GM23338 (cell line): ENCODE data around the gene INTS2. TPM values are rescaled to one million over a fixed set of nuclear protein-coding genes. Genes with fewer than 3 reads are reported as not detected.

Experiments used
- ATAC-seq: fragments of 200-7000 bp; cut with Tn5 transposase; 3 replicates; pipeline ENCODE4 v1.9.1; 2020
- DNase-seq: peaks from one replicate; pipeline ENCODE4 v3.0.0-alpha.2; 2015; ENCODE audit warnings: low spot score
- H2AFZ ChIP-seq: fragments of 200-600 bp; sonication (generic); 2 replicates; pipeline ENCODE4 v1.8.0; 2016; ENCODE audit warnings: antibody characterized with exemption, mild to moderate bottlenecking, moderate library complexity
- H3F3A ChIP-seq: fragments of 200-600 bp; sonication (generic); replicated peaks from 2 replicates; pipeline ENCODE4 v1.8.0; 2017; ENCODE audit warnings: antibody characterized with exemption, mixed run types, low read depth
- H3K27ac ChIP-seq: fragments of 200-600 bp; sonication (generic); 2 replicates; pipeline ENCODE4 v1.6.1; 2016; ENCODE audit warnings: low read depth
- H3K27me3 ChIP-seq: fragments of 200-600 bp; sonication (generic); 2 replicates; pipeline ENCODE4 v1.8.0; 2016; ENCODE audit warnings: mild to moderate bottlenecking, mixed run types, moderate library complexity; ENCODE audit not compliant: insufficient read depth
- H3K36me3 ChIP-seq: fragments of 200-600 bp; sonication (generic); 2 replicates; pipeline ENCODE4 v1.8.0; 2016; ENCODE audit warnings: mild to moderate bottlenecking; ENCODE audit not compliant: insufficient read depth
- H3K4me1 ChIP-seq: fragments of 200-600 bp; sonication (generic); 2 replicates; pipeline ENCODE4 v1.8.0; 2016; ENCODE audit warnings: mild to moderate bottlenecking, moderate library complexity; ENCODE audit not compliant: insufficient read depth
- H3K4me2 ChIP-seq: fragments of 200-600 bp; sonication (generic); 2 replicates; pipeline ENCODE4 v1.7.1; 2017; ENCODE audit warnings: mixed run types
- H3K4me3 ChIP-seq: fragments of 200-600 bp; sonication (generic); 2 replicates; pipeline ENCODE4 v1.6.1; 2016; ENCODE audit warnings: mixed run types
- H3K79me2 ChIP-seq: fragments of 200-600 bp; sonication (generic); replicated peaks from 2 replicates; pipeline ENCODE4 v1.8.0; 2017; ENCODE audit warnings: mild to moderate bottlenecking; ENCODE audit not compliant: insufficient read depth
- H3K9me2 ChIP-seq: fragments of 200-600 bp; sonication (generic); 2 replicates; pipeline ENCODE4 v1.8.0; 2017; ENCODE audit not compliant: insufficient read depth
- H4K20me1 ChIP-seq: fragments of 200-600 bp; sonication (generic); replicated peaks from 2 replicates; pipeline ENCODE4 v1.8.0; 2017; ENCODE audit warnings: mild to moderate bottlenecking; ENCODE audit not compliant: insufficient read depth
- H3K27ac Mint-ChIP-seq: 2 replicates; pipeline ENCODE4 v1.8.0; 2020; ENCODE audit warnings: inconsistent platforms, mild to moderate bottlenecking, moderate library complexity, mixed read lengths
- H3K27me3 Mint-ChIP-seq: 3 replicates; pipeline ENCODE4 v1.8.0; 2022; ENCODE audit warnings: low read depth, mild to moderate bottlenecking, moderate library complexity, mixed read lengths, inconsistent platforms; ENCODE audit not compliant: insufficient read depth, poor library complexity
- H3K36me3 Mint-ChIP-seq: 3 replicates; pipeline ENCODE4 v1.8.0; 2021; ENCODE audit warnings: low read depth, mild to moderate bottlenecking, inconsistent platforms, moderate library complexity, mixed read lengths
- H3K4me1 Mint-ChIP-seq: 3 replicates; pipeline ENCODE4 v1.8.0; 2020; ENCODE audit warnings: mild to moderate bottlenecking, inconsistent platforms, mixed read lengths
- H3K4me3 Mint-ChIP-seq: 3 replicates; pipeline ENCODE4 v1.8.0; 2021; ENCODE audit warnings: moderate library complexity, mild to moderate bottlenecking, inconsistent platforms, mixed read lengths
- H3K9me3 Mint-ChIP-seq: 3 replicates; pipeline ENCODE4 v1.8.0; 2020; ENCODE audit warnings: moderate library complexity, mild to moderate bottlenecking, inconsistent platforms, mixed read lengths
- CREB1 ChIP-seq: fragments of 250-450 bp; sonication (Bioruptor Pico); IDR thresholded peaks from 2 replicates; pipeline ENCODE4 v1.5.0; 2020; ENCODE audit warnings: low read depth, mild to moderate bottlenecking, moderate library complexity
- CTCF ChIP-seq, 2 experiments: fragments of 200-600 bp in 1 of 2; sonication (generic) in 1 of 2; conservative IDR thresholded peaks; 2 replicates each; pipeline versions ENCODE4 v1.5.1 to v1.6.1; 2016 to 2017; ENCODE audit warnings: antibody characterized with exemption in 2 of 2, low read depth in 2 of 2, mild to moderate bottlenecking in 2 of 2, moderate library complexity in 1 of 2
- EZH2 ChIP-seq: fragments of 200-600 bp; sonication (generic); IDR thresholded peaks from one replicate; pipeline ENCODE4 v1.8.0; 2017; ENCODE audit warnings: antibody characterized with exemption, mild to moderate bottlenecking, low read depth; ENCODE audit not compliant: unreplicated experiment
- EZH2phosphoT487 ChIP-seq: fragments of 200-600 bp; sonication (generic); IDR thresholded peaks from one replicate; pipeline ENCODE4 v1.8.1; 2018; ENCODE audit warnings: antibody characterized with exemption; ENCODE audit not compliant: unreplicated experiment
- JUNB ChIP-seq: IDR thresholded peaks from one replicate; pipeline ENCODE4 v1.6.1; 2016; ENCODE audit warnings: antibody characterized with exemption; ENCODE audit not compliant: unreplicated experiment
- REST ChIP-seq: IDR thresholded peaks from one replicate; pipeline ENCODE4 v1.6.1; 2018; ENCODE audit warnings: antibody characterized with exemption; ENCODE audit not compliant: unreplicated experiment
- ZNF331 ChIP-seq: fragments of 250-450 bp; sonication (Bioruptor Pico); IDR thresholded peaks from 2 replicates; pipeline ENCODE4 v1.5.0; 2020; ENCODE audit warnings: low read depth, mild to moderate bottlenecking, moderate library complexity
- ZNF462 ChIP-seq: fragments of 250-450 bp; sonication (Bioruptor Pico); IDR thresholded peaks from 2 replicates; pipeline ENCODE4 v1.5.0; 2020; ENCODE audit warnings: mild to moderate bottlenecking, moderate library complexity
- polyA plus RNA-seq: library from polyadenylated mRNA; unstranded; fragments of >200 nt; fragmentation: Nextera tagmentation; extraction: Ambion mirVana; gene quantifications from 2 replicates; pipeline ENCODE4 v1.2.1, GENCODE V29; 2016
- total RNA-seq: library from RNA; depleted of rRNA; stranded (reverse); fragments of >200 nt; shearing (Covaris generic); gene quantifications from 2 replicates; pipeline ENCODE4 v1.2.3, GENCODE V29; 2014

INTS2 gene
- total and polyA plus RNA-seq, 2 experiments from 2014 or later, result 5.9 to 31.6 TPM

GRCh38 chr17:61880589-61881102 lies 47.1 kb downstream of the INTS2 start:
- Histone ChIP-seq H2AFZ (no peak overlapping the region), H3K4me1 (no peaks in the 10 kb centered on the region), H4K20me1 (no peaks in the 10 kb centered on the region), H3K27ac (no peak overlapping the region), H3K4me3 (no peak overlapping the region), H3K36me3 (peaks cover 16% of the 10 kb centered on the region), H3K4me2 (no peak overlapping the region), H3K27me3 (no peaks in the 10 kb centered on the region), H3F3A (no peaks in the 10 kb centered on the region), H3K79me2 (no peaks in the 10 kb centered on the region), H3K9me2 (no peaks in the 10 kb centered on the region)
- Mint-ChIP-seq H3K9me3 (no peaks in the 10 kb centered on the region), H3K4me3 (no peak overlapping the region), H3K4me1 (no peaks in the 10 kb centered on the region), H3K36me3 (peaks cover 13% of the 10 kb centered on the region; the same call in 2 of the 3 replicates), H3K27ac (no peak overlapping the region), H3K27me3 (no peaks in the 10 kb centered on the region)
- ATAC-seq (no peak), DNase-seq (no peak)
- TF ChIP-seq EZH2 (no peak), EZH2phosphoT487 (no peak), CREB1 (CRISPR knock-in tag) (no peak), REST (no peak), ZNF462 (CRISPR knock-in tag) (no peak), CTCF (conservative IDR thresholded peaks at IDR 0.05; ENCODE audit: low read depth in 2 of 2) (no peak), ZNF331 (no peak), JUNB (no peak)
